Right renal pelvis (tissue), 4 donors: ENCODE results near the gene TPO. TPM values are rescaled to one million over a fixed set of nuclear protein-coding genes. Genes with fewer than 3 reads are reported as not detected.

ENCODE experiments used
- DNase-seq, 4 donors: peaks; one replicate each; pipeline ENCODE4 v3.0.0-alpha.2; 2013; ENCODE audit warnings: low read depth in 4 of 4, low spot score in 3 of 4, missing footprints in 1 of 4
- polyA plus RNA-seq, 4 donors: library from polyadenylated mRNA; unstranded; fragments of 120-200 nt; gene quantifications; one replicate each; pipeline ENCODE4 v1.2.1, GENCODE V29; 2013; ENCODE audit not compliant: insufficient read length in 4 of 4

Gene TPO
- polyA plus RNA-seq, 4 donors: 0.10 to 0.21 (median 0.17) TPM; not detected in 1

DNA sequence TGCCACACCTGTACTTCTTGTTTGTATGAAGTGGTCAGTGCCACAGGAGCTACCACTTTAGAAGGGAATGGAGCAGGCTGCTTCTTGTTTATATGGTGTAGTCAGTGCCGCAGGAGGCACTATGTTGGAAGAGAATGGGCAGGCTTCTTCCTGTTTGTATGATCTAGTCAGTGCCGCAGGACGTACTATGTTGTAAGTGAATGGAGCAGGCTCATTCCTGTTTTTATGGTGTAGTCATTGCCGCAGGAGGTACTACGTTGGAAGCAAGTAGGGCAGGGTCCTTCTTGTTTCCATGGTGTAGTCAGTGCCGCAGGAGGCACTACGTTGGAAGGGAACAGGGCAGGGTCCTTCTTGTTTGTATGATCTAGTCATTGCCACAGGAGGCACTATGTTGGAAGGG lies 27.3 kb downstream of the TPO start:
- DNase-seq: no peak

DNA sequence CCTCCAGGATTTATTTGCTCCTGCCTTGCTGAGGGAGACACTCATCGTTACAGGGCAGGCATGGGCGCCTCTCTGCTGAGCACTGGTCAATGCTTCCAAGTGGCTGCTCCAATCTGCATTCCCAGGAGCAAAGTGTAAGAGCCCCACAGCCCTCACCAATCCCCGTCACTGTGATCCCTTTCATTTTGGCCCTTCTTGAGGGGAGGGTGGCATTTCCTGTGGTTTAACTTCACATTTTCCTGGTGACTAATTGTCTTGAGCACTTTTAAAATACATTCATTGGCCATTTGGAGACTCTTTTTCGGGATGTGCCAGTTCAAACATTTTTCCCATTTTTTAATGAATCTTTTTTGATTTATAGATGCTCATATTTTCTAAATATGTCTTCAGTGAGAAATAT lies 33.0 kb downstream of the TPO start:
- DNase-seq: no peak

DNA sequence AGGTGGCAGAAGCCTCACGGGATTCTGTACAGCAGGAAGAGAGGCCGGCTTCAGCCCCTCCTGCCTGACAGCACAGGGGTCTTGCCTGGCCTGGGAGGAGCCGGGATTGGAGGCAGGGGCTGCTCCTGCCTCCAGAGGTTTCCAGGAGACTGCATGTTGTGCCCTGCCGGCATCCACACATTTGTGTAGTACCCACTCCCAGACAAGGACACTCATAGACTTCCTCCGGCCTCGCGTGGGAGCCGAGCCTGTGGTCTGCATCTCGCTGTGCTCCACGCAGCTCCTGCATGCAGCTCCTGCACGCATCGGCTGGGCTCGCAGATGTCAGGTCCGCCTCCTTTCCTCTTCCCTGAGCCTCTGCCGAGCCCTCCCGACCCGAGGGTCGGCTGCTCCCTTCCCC lies 34.7 kb downstream of the TPO start:
- no peak for DNase-seq

DNA sequence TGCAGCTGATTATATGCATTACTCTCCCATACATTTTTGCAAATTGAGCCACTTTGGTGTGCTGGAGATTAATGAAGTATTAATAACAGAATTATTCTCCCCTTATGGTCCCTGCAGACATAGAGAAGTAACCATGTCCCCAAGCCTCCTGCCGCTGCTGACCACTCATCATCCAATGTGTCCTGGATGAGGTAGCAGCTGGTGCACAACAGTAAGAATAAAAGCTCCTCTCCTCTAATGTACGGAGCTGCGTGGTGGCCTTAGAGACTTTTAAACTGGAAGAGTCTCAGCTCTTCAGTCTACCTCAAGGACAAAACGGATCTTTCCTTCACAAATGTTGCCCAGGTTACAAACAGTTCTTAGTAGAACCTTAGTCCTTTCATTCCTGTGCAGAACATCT lies 37.7 kb downstream of the TPO start:
- no peak for DNase-seq

DNA sequence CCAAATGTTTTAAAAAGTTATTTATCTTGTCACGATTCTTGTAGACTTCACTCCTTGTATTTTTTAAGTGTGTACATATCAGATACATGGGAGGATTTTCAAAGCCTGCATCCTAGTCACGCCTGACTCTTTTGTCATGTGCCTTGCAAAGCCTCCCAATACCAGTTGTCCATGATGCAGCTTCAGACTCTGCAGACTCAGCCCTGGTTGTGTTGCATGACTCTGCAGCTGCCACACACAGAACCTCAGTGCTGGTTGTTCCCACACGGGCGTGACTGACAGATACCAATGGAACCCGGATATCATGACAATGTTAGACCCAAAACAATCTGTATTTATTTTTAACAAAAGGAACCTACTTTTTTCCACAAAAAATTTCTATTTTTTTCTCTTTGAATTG lies 38.2 kb downstream of the TPO start:
- DNase-seq: no peak

DNA sequence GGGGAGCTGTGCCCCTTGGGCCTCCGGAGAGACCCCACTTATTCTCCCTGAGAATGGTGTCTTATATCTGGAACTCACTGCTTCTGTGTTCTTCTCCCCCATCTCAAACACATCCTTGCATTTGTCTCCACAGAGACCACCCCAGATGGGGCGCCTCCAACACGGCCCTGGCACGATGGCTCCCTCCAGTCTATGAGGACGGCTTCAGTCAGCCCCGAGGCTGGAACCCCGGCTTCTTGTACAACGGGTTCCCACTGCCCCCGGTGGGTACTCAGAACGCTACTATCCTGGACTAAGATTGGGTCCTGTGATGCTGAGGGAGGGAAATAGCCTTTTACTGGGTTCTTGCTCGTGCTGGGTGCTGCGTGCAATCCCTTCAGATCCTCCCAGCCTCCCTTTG lies 40.3 kb downstream of the TPO start:
- DNase-seq: no peak

DNA sequence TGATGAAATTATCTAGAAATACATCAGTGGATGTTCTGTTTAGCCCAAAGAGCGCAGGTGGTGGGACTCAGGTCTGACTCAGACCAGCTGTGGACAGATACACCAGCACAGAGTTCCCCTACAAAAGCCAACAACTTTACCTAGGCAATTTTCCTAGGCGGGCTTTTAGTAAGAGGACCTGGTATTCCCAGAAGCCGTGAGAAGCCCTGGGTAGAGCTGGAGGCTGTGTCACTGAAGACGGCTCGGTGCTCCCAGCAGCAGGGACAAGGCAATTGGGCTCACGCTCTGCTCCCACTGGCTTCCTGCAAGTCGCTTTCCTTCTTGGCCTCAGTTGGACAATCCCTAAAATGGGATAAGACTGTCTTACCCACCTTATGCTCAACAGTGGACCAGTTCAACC lies 41.1 kb downstream of the TPO start:
- DNase-seq: no peak

DNA sequence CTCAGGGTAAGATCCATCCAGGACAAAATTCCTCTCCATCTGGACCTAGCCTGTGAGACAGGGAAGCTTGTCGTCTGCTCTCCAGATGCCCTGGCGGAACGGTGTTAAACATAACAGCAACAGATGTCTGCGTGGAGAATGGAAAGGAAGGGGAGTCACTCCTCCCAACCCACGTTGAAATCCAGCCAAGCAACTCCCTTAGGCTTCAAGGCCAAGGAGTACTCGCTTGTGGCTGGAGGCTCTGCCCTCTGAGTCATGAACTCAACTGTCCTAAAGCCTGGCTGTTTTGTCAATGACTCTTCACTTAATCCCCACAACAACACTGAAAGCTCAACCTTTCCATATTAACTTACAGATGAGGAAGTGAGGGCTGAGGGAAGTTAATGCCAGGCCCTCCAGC lies 42.2 kb downstream of the TPO start:
- DNase-seq: no peak

DNA sequence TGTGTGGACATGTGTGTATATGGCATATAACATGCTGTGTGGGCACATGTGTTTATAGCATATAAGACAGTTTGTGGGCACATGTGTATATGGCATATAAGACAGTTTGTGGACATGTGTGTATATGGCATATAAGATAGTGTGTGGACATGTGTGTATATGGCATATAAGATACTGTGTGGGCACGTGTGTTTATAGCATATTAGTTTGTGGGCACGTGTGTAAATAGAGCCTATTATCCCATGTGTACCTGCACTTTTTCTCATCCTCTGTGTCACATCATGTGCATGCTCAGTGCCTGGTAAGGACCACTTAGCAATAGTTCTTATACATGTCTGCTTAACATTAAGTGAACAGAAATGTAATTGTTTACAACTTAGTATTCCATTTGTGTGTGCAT lies 45.2 kb downstream of the TPO start:
- no peak for DNase-seq

DNA sequence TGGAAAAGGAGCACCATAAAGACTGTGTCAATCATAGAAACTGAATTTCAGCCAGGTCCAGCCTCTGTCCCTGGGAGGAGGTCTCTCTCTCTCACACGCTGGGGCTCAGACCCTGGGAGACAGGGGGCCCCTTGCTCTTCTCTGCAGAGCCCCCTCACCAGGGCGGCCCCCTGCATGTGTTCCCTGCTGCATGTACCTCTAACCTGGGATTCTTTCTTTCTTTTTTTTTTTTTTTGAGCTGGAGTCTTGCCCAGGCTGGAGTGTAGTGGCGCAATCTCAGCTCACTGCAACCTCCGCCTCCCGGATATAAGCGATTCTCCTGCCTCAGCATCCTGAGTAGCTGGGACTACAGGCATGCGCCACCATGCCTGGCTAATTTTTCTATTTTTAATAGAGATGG lies 46.5 kb downstream of the TPO start:
- DNase-seq: no peak

DNA sequence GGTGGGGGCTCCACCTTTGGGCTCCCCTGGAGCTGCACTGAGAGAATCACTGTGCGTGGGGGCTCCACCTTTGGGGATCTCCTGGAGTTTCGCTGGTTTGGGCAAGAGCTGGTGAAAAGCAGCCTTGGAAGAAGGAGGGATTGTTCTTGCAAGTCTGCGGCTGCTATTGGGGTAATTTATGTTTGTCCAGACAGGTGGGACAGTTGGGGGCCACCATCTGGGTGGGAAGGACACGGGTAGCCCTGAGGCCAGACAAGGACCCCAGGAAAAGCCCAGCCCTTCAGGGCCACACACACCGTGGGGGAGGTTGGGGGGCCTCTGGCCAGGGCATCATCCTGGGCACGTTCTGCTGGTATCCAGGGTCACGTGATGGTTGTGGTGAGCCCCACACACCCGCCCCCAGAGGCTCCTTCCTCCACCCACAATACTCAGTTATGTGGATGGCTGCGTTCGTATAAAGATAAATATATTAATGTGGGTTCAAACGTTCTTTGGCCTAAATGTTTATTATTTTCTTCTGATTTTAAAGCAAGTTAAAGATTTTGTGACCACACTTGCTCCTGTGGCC lies 47.7 kb downstream of the TPO start:
- no peak for DNase-seq

DNA sequence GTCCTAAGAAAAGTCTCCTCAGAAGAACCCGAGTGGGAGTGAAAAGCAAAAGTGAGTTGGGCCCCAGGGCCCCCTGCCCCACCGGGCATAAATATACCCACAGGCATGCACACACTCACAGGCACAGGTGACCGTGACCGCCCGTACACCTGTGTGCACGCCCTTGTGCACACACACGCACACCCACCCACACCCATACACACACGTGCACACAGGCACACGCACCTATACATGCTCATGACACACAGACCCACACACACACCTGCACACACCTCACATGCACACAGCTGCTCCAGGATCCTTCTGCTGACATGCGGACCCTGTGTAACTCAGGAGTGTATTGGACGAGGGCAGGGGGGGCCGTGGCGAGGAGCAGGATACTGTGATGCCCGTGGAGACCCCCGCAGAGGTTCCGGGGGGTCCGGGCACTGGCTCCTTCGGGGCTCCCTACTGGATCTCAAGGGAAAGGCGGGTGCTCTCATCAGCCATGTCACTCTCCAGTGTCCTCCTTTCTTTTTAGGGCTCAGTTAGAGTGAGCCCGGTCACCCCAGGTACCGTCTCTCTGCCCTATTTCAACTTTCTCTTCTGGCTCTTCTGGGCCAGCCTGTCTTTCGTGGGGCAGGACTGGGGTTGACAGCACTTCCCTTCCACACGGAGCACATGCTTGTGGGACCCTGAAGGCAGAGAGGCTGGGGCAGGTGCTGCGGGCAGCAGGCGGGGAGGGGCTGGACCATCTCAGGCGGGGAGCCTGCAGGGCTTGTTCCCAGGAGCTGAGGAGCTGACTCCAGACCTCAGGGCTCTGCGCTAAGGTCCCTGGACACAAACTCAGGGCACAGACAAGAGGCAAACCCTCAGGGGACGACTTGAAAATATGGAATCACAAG lies 48.5 kb downstream of the TPO start:
- DNase-seq: no peak

DNA sequence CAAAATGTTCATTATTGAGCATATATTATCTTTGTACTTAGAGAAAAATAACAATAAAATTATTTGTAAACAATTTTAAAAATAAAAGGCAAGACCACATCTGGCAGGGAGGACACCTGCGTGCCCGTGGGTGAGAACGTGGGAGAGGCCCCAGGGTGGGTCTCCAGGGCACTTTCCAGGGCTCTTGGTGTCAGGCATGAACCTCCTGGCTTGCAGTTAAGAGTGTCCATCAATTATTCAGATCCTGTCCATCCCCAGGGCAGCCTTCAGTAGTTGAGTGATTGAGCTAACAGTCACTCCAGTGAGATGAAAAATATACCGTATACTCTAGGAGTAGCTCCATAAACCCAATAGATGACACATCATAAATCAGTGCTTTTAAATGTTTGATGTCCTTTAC lies 49.7 kb downstream of the TPO start:
- no peak for DNase-seq

DNA sequence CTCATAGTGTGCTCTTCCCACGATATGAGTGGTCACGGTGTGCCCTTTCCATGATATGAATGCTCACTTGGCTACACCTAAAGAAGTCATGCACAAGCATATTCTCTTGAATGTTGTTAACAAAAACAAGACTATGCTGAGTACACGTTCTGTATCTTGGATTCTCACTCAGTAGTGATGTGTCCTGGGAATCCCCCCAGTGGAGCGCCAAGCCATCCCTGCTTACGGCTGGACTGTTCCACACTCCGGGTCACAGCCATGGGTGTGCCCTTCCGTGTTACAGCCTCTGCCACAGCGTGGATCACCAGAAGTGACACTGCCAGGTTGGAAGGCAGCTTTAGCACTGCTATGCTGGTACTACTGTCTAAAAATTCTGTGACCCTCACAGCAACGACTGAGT lies 59.1 kb downstream of the TPO start:
- DNase-seq: no peak

DNA sequence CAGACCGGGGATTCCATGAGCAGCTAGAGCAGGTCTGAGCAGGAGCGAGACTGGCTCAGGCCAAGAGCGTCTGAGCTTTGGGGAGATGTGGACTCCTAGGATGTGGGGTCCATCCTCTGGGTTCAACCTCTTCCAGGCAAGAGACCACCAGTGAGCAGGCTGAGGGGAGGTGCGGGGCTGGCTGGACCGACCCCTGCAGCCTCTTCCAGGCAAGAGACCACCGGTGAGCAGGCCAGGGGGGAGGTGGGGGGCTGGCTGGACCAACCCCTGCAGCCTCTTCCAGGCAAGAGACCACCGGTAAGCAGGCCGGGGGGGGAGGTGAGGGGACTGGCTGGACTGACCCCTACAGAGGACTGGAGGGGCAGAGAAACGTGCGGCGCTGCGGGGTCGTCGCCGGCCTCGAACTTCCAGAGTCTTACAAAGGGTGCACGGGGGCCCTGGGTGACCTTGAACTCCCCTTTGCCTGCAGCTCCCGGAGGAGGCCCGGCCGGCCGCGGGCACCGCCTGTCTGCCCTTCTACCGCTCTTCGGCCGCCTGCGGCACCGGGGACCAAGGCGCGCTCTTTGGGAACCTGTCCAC lies 63.4 kb downstream of the TPO start:
- no peak for DNase-seq

DNA sequence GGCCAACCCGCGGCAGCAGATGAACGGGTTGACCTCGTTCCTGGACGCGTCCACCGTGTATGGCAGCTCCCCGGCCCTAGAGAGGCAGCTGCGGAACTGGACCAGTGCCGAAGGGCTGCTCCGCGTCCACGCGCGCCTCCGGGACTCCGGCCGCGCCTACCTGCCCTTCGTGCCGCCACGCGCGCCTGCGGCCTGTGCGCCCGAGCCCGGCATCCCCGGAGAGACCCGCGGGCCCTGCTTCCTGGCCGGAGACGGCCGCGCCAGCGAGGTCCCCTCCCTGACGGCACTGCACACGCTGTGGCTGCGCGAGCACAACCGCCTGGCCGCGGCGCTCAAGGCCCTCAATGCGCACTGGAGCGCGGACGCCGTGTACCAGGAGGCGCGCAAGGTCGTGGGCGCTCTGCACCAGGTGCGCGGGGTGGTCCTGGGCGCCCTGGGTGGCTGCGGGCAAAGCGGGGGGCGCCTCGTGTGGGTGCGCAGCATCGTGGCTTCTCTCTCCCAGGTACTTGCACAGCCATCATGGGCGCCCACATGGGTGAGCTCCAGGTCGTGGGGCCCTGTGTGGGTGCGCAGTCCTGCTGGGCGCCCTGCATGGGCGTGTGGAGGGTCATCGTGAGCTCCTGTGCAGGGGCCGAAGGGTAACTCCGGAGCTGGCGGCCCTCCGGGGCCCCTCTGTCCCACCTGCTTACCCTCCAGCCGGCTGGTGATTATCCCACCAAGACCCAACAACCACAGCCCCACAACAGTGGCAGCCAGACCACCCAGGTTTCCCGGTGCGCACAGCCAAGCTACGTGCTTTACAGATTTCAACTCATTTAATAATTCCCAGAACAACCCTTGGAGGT lies 64.2 kb downstream of the TPO start:
- no peak for DNase-seq

DNA sequence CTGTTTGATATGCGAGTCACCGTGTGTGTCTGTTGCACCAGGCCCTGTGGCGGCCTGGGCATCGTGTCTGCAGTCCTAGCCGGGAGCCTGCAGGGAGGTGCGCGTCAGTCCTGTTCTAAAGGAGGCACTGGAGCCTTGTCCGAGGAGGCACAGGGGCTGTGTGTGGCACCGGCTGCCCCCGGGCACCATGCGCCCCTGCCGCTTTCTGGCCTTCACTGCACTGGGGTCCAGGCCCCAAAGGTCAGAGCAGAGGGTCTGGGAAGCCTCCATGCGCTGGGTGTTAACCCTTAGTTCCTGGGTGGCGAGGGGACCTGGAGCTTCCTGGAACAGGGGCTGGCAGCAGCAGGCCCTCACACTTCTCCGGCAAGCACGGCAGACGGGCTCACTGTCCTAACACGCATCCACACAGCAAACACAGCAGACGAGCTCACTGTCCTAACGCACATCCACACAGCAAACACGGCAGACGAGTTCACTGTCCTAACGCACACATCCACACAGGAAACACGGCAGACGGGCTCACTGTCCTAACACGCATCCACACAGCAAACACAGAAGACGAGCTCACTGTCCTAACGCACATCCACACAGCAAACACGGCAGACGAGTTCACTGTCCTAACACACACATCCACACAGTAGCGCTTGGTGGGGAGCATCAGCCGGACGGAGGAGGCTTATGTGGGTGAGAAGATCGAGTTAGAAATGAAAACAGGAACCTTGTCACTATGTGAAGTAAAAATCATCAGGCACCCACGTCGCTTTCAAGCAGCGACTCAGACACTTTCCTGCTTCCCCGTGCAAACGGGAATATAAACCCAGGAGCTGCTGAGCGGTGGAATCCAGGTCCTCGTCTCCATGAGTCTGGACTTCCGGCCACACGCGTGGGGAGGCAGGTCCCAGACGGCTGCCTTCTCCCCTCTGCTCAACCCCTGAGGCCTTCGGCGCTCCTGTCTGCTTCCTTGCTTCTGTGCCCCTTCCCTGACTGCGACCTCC lies 65.3 kb downstream of the TPO start:
- DNase-seq: no peak

DNA sequence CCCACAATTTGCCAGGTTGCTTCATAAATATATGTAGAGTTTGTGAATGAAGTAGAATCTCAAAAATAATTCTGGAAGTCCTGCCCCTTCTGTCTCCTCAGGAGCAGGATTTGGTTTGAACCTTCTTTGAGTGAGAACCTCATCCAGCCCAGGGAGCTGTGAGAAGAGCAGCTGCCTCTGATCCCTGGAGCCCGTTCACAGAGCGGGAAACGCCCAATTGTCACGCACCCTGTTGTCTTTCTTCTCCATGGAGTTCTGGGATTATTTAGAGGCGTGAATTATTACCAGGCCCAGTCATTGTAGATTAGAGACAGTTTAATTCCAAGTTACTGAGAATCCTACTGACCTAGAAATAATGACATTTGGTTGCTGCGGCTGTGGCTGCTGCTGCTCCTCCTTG lies 66.1 kb downstream of the TPO start:
- DNase-seq: no peak

DNA sequence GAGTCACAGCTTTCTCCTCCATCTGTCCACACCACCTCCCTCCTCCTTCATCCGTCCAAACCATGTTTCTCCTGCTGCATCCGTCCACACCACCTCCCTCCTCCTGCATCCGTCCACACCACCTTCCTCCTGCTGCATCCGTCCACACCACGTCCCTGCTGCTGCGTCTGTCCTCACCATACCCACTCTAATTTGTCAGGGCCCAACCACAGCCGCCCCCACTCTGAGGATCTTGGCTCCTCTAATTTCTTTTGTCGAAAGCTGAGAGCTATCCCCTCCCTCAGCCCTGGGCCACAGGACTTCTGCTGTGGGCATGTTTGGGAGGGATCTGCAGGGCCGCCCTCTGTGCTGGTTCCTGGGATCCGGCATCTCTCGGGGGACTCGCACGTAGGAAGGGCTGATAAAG lies 67.4 kb downstream of the TPO start:
- no peak for DNase-seq
